Measurements from ENCODE around the gene CAMK2A. TPM values are rescaled to one million over a fixed set of nuclear protein-coding genes. Genes with fewer than 3 reads are reported as not detected.

Gene CAMK2A
- total RNA-seq, 1 donor from 2014 or later = not detected

GRCh38 chr5:150264667-150265603, 24.6 kb downstream of the CAMK2A start:
- DNase-seq (ENCODE audit: low read depth) = no peak
- H3K4me3 ChIP-seq (ENCODE audit: low read depth, low read length) = no peak overlapping the region

GRCh38 chr5:150263801-150264621, 25.6 kb downstream of the CAMK2A start:
- no peak for TF ChIP-seq CTCF (conservative IDR thresholded peaks at IDR 0.05; ENCODE audit: low read depth, low read length)
- no peak overlapping the region for H3K4me3 ChIP-seq (ENCODE audit: low read depth, low read length)
- DNase-seq (ENCODE audit: low read depth) = peak; percentile 67

More at GRCh38 chr5:150264667-150265603, 24.6 kb downstream of the CAMK2A start:
- TF ChIP-seq CTCF (conservative IDR thresholded peaks at IDR 0.05; ENCODE audit: low read depth, low read length) = no peak

GRCh38 chr5:150263375-150263775, 26.2 kb downstream of the CAMK2A start:
- no peak for TF ChIP-seq CTCF (conservative IDR thresholded peaks at IDR 0.05; ENCODE audit: low read depth, low read length)
- DNase-seq (ENCODE audit: low read depth) = no peak
- no peak overlapping the region for H3K4me3 ChIP-seq (ENCODE audit: low read depth, low read length)

- DNase-seq (ENCODE audit: low read depth) = no peak
- no peak for TF ChIP-seq CTCF (conservative IDR thresholded peaks at IDR 0.05; ENCODE audit: low read depth, low read length)
- H3K4me3 ChIP-seq (ENCODE audit: low read depth, low read length) = no peak overlapping the region
These were observed 27.1 kb downstream of the CAMK2A start for GRCh38 chr5:150262502-150262901.

- no peak for TF ChIP-seq CTCF (conservative IDR thresholded peaks at IDR 0.05; ENCODE audit: low read depth, low read length)
- H3K4me3 ChIP-seq (ENCODE audit: low read depth, low read length) = no peak overlapping the region
- no peak for DNase-seq (ENCODE audit: low read depth)
These were observed 28.3 kb downstream of the CAMK2A start for GRCh38 chr5:150261231-150261630.

- no peak for TF ChIP-seq CTCF (conservative IDR thresholded peaks at IDR 0.05; ENCODE audit: low read depth, low read length)
- H3K4me3 ChIP-seq (ENCODE audit: low read depth, low read length) = no peak overlapping the region
- DNase-seq (ENCODE audit: low read depth) = no peak
These were observed 31.4 kb downstream of the CAMK2A start for GRCh38 chr5:150258130-150258529.

Measured in epithelial cell of proximal tubule (primary cell).